ENCODE results near the gene ZBTB9.

DNA sequence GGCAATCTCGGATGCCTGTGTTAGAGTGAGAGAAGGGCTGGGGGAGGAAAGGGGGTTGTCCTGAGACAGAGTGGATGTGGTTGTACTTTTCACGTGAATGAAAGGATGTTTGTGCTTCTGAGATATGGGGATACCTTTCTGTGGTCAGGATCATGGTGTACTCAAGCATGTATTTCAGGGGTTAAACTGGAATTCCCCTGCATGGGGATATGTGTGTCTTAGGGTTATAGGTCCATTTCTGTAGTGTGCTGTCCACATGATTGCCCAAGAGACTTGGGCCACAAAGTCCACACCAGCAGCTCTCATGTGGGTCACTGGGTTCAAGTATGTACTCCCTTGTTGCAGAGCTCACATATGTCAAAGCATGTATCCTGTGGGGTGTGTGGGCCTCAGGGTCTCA is 24.0 kb upstream of the ZBTB9 start:
- TF ChIP-seq, protein P1, sequence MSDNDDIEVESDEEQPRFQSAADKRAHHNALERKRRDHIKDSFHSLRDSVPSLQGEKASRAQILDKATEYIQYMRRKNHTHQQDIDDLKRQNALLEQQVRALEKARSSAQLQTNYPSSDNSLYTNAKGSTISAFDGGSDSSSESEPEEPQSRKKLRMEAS (IDR thresholded peaks at IDR 0.05), result no peak
- TF ChIP-seq, protein P2, sequence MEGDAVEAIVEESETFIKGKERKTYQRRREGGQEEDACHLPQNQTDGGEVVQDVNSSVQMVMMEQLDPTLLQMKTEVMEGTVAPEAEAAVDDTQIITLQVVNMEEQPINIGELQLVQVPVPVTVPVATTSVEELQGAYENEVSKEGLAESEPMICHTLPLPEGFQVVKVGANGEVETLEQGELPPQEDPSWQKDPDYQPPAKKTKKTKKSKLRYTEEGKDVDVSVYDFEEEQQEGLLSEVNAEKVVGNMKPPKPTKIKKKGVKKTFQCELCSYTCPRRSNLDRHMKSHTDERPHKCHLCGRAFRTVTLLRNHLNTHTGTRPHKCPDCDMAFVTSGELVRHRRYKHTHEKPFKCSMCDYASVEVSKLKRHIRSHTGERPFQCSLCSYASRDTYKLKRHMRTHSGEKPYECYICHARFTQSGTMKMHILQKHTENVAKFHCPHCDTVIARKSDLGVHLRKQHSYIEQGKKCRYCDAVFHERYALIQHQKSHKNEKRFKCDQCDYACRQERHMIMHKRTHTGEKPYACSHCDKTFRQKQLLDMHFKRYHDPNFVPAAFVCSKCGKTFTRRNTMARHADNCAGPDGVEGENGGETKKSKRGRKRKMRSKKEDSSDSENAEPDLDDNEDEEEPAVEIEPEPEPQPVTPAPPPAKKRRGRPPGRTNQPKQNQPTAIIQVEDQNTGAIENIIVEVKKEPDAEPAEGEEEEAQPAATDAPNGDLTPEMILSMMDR (IDR thresholded peaks at IDR 0.05 in 2 of 3, conservative IDR thresholded peaks at IDR 0.05 in 1 of 3; ENCODE audit: borderline replicate concordance in 1 of 3, insufficient read depth in 1 of 3, low read depth in 2 of 3, low read length in 2 of 3), result no peak
- TF ChIP-seq POLR2A (IDR thresholded peaks at IDR 0.05; ENCODE audit: borderline replicate concordance, extremely low read depth, insufficient read depth, insufficient read length) (no peak), SRF (IDR thresholded peaks at IDR 0.05; ENCODE audit: low read depth) (no peak), EZH2 (IDR thresholded peaks at IDR 0.05) (no peak)

All from HCT116 (cell line).